ENCODE results near the gene BCORL1. TPM values are rescaled to one million over a fixed set of nuclear protein-coding genes. Genes with fewer than 3 reads are reported as not detected.

BCORL1 gene
- total RNA-seq, 6 donors from 2014 or later: 3.2 to 21.4 (median 11.2) TPM

GRCh38 chrX:130095249-130096030 is 113.0 kb downstream of the BCORL1 start:
- 88 to 90% methylated on average over 2 to 6 of the region's 6 CpGs for WGBS, 2 donors
- Histone ChIP-seq H3K27me3 (no peaks in the 10 kb centered on the region), H3K4me1 (peaks cover 15 to 40% (median 28%) of the 10 kb centered on the region in 4 donors), H3K36me3 (no peaks in the 10 kb centered on the region), H3K9me3 (no peaks in the 10 kb centered on the region), H3K27ac (peak overlapping the region in 2 of 4 donors; percentile 6 to 35), H3K4me3 (no peak overlapping the region)
- ATAC-seq (ENCODE audit: low FRiP score in 2 of 2) (no peak), DNase-seq (no peak)
- TF ChIP-seq POLR2A (IDR thresholded peaks at IDR 0.05): no peak
- TF ChIP-seq POLR2AphosphoS5 (IDR thresholded peaks at IDR 0.05): no peak
- no peak for TF ChIP-seq EP300 (IDR thresholded peaks at IDR 0.05)
- no peak for TF ChIP-seq CTCF (IDR thresholded peaks at IDR 0.05)

- no peak overlapping the region for H3K4me3 ChIP-seq
- no peak for TF ChIP-seq POLR2A (IDR thresholded peaks at IDR 0.05)
- TF ChIP-seq EP300 (IDR thresholded peaks at IDR 0.05): no peak
- peak; percentile 13 to 26 for TF ChIP-seq POLR2AphosphoS5 (IDR thresholded peaks at IDR 0.05)
- TF ChIP-seq CTCF (IDR thresholded peaks at IDR 0.05): no peak
- no peaks in the 10 kb centered on the region for H3K9me3 ChIP-seq
- WGBS, 2 donors: 45 to 54% methylated on average over 2 to 14 of the region's 14 CpGs
- DNase-seq: peak; percentile 57 to 76
- peak in 1 of 2 donors; percentile 81 for ATAC-seq (ENCODE audit: low FRiP score in 2 of 2)
- H3K4me1 ChIP-seq: peaks cover 15 to 31% (median 23%) of the 10 kb centered on the region in 4 donors
- peak overlapping the region; percentile 35 to 75 (median 62) for H3K27ac ChIP-seq
- H3K27me3 ChIP-seq: no peaks in the 10 kb centered on the region
- no peaks in the 10 kb centered on the region for H3K36me3 ChIP-seq
These were observed 115.2 kb downstream of the BCORL1 start for GRCh38 chrX:130097507-130098209.

- Histone ChIP-seq H3K4me1 (peaks cover 15 to 30% (median 22%) of the 10 kb centered on the region in 4 donors), H3K27me3 (no peaks in the 10 kb centered on the region), H3K36me3 (no peaks in the 10 kb centered on the region), H3K27ac (peak overlapping the region; percentile 35 to 75 (median 62)), H3K4me3 (no peak overlapping the region), H3K9me3 (no peaks in the 10 kb centered on the region)
- TF ChIP-seq POLR2A (IDR thresholded peaks at IDR 0.05) (no peak), CTCF (IDR thresholded peaks at IDR 0.05) (no peak), POLR2AphosphoS5 (IDR thresholded peaks at IDR 0.05) (no peak), EP300 (IDR thresholded peaks at IDR 0.05) (no peak)
- ATAC-seq (ENCODE audit: low FRiP score in 2 of 2) (no peak), DNase-seq (no peak)
- 21 to 47% methylated on average over 5 of the region's 5 CpGs for WGBS, 2 donors
These were observed 115.7 kb downstream of the BCORL1 start for GRCh38 chrX:130098210-130098552.

- peak overlapping the region in 2 of 4 donors; percentile 65 to 75 for H3K27ac ChIP-seq
- ATAC-seq (ENCODE audit: low FRiP score in 2 of 2): peak in 1 of 2 donors; percentile 95
- 62% methylated on average over 5 of the region's 5 CpGs; no CpG with 5 or more reads in 1 of the 2 donors for WGBS, 2 donors
These were observed 117.7 kb downstream of the BCORL1 start for GRCh38 chrX:130100180-130100579.

More at GRCh38 chrX:130100180-130100579, 117.7 kb downstream of the BCORL1 start:
- Histone ChIP-seq H3K9me3 (no peaks in the 10 kb centered on the region), H3K4me1 (peaks cover 22 to 39% (median 26%) of the 10 kb centered on the region in 4 donors), H3K4me3 (no peak overlapping the region), H3K36me3 (no peaks in the 10 kb centered on the region), H3K27me3 (no peaks in the 10 kb centered on the region)
- DNase-seq: peak in 1 of 2 donors; percentile 58
- TF ChIP-seq POLR2AphosphoS5 (IDR thresholded peaks at IDR 0.05) (no peak), POLR2A (IDR thresholded peaks at IDR 0.05) (no peak), EP300 (IDR thresholded peaks at IDR 0.05) (no peak), CTCF (IDR thresholded peaks at IDR 0.05) (no peak)

All from upper lobe of left lung (tissue), 6 donors.